Measurements from ENCODE around the gene MICA.
"Not testable (repeated sequence)": the region's sequence is repeated elsewhere in the genome, so short reads cannot be mapped to it uniquely, and the experiment has no call there.

Gene MICA

GRCh38 chr6:31374118-31374517, 29.3 kb upstream of the MICA start:
- H3K27ac Mint-ChIP-seq, H3K4me1 Mint-ChIP-seq, H3K4me3 Mint-ChIP-seq, ATAC-seq, H3K9me3 Mint-ChIP-seq, H3K36me3 Mint-ChIP-seq: not testable (repeated sequence)
- H3K27me3 Mint-ChIP-seq: peaks cover 23% of the 10 kb centered on the region

- H3K27ac Mint-ChIP-seq: no peak overlapping the region
- H3K27me3 Mint-ChIP-seq: peaks cover 28% of the 10 kb centered on the region
- no peak for ATAC-seq
- peaks cover 4% of the 10 kb centered on the region for H3K9me3 Mint-ChIP-seq
- no peaks in the 10 kb centered on the region for H3K4me1 Mint-ChIP-seq
- H3K36me3 Mint-ChIP-seq: no peaks in the 10 kb centered on the region
- no peak overlapping the region for H3K4me3 Mint-ChIP-seq
Observed at GRCh38 chr6:31375699-31376098, 27.7 kb upstream of the MICA start.

GRCh38 chr6:31377029-31377428, 26.4 kb upstream of the MICA start:
- no peak for ATAC-seq
- H3K4me1 Mint-ChIP-seq: no peaks in the 10 kb centered on the region
- peaks cover 2% of the 10 kb centered on the region for H3K9me3 Mint-ChIP-seq
- no peak overlapping the region for H3K4me3 Mint-ChIP-seq
- no peak overlapping the region for H3K27ac Mint-ChIP-seq
- no peaks in the 10 kb centered on the region for H3K36me3 Mint-ChIP-seq
- H3K27me3 Mint-ChIP-seq: peaks cover 28% of the 10 kb centered on the region

- Mint-ChIP-seq H3K27ac (no peak overlapping the region), H3K27me3 (peaks cover 28% of the 10 kb centered on the region), H3K4me1 (no peaks in the 10 kb centered on the region), H3K4me3 (no peak overlapping the region), H3K36me3 (no peaks in the 10 kb centered on the region), H3K9me3 (no peaks in the 10 kb centered on the region)
- no peak for ATAC-seq
Observed at GRCh38 chr6:31378062-31378720, 25.2 kb upstream of the MICA start.

GRCh38 chr6:31378721-31379103, 24.7 kb upstream of the MICA start:
- H3K9me3 Mint-ChIP-seq: no peaks in the 10 kb centered on the region
- no peaks in the 10 kb centered on the region for H3K4me1 Mint-ChIP-seq
- ATAC-seq: no peak
- no peak overlapping the region for H3K4me3 Mint-ChIP-seq
- H3K27ac Mint-ChIP-seq: no peak overlapping the region
- H3K36me3 Mint-ChIP-seq: no peaks in the 10 kb centered on the region
- H3K27me3 Mint-ChIP-seq: peaks cover 28% of the 10 kb centered on the region

GRCh38 chr6:31379850-31380249, 23.5 kb upstream of the MICA start:
- H3K27ac Mint-ChIP-seq: no peak overlapping the region
- ATAC-seq: no peak

GRCh38 chr6:31381666-31382065, 21.7 kb upstream of the MICA start:
- H3K4me3 Mint-ChIP-seq: no peak overlapping the region
- H3K9me3 Mint-ChIP-seq: no peaks in the 10 kb centered on the region
- H3K36me3 Mint-ChIP-seq: no peaks in the 10 kb centered on the region
- peaks cover 28% of the 10 kb centered on the region for H3K27me3 Mint-ChIP-seq
- no peak for ATAC-seq
- no peaks in the 10 kb centered on the region for H3K4me1 Mint-ChIP-seq
- H3K27ac Mint-ChIP-seq: no peak overlapping the region

More at GRCh38 chr6:31379850-31380249, 23.5 kb upstream of the MICA start:
- peaks cover 28% of the 10 kb centered on the region for H3K27me3 Mint-ChIP-seq
- H3K36me3 Mint-ChIP-seq: no peaks in the 10 kb centered on the region
- no peaks in the 10 kb centered on the region for H3K4me1 Mint-ChIP-seq
- no peak overlapping the region for H3K4me3 Mint-ChIP-seq
- no peaks in the 10 kb centered on the region for H3K9me3 Mint-ChIP-seq

GRCh38 chr6:31383149-31383548, 20.2 kb upstream of the MICA start:
- H3K4me1 Mint-ChIP-seq: no peaks in the 10 kb centered on the region
- H3K27ac Mint-ChIP-seq: no peak overlapping the region
- ATAC-seq: no peak
- peaks cover 20% of the 10 kb centered on the region for H3K27me3 Mint-ChIP-seq
- no peaks in the 10 kb centered on the region for H3K36me3 Mint-ChIP-seq
- H3K9me3 Mint-ChIP-seq: no peaks in the 10 kb centered on the region
- H3K4me3 Mint-ChIP-seq: no peak overlapping the region

- no peak overlapping the region for H3K4me3 Mint-ChIP-seq
Observed at GRCh38 chr6:31385041-31385440, 18.4 kb upstream of the MICA start.

GRCh38 chr6:31386099-31386498, 17.3 kb upstream of the MICA start:
- Mint-ChIP-seq H3K4me1 (no peaks in the 10 kb centered on the region), H3K9me3 (no peaks in the 10 kb centered on the region), H3K4me3 (no peak overlapping the region), H3K36me3 (no peaks in the 10 kb centered on the region), H3K27me3 (no peaks in the 10 kb centered on the region), H3K27ac (no peak overlapping the region)
- no peak for ATAC-seq

More at GRCh38 chr6:31385041-31385440, 18.4 kb upstream of the MICA start:
- Mint-ChIP-seq H3K27ac (no peak overlapping the region), H3K4me1 (no peaks in the 10 kb centered on the region), H3K9me3 (no peaks in the 10 kb centered on the region), H3K36me3 (no peaks in the 10 kb centered on the region), H3K27me3 (peaks cover under 1% of the 10 kb centered on the region)
- ATAC-seq: no peak

- Mint-ChIP-seq H3K27ac (no peak overlapping the region), H3K27me3 (no peaks in the 10 kb centered on the region), H3K4me1 (no peaks in the 10 kb centered on the region), H3K36me3 (no peaks in the 10 kb centered on the region), H3K4me3 (no peak overlapping the region), H3K9me3 (no peaks in the 10 kb centered on the region)
- no peak for ATAC-seq
Observed at GRCh38 chr6:31386977-31387376, 16.4 kb upstream of the MICA start.

GRCh38 chr6:31388916-31389801, 14.2 kb upstream of the MICA start:
- not testable (repeated sequence) for H3K4me3 Mint-ChIP-seq, H3K9me3 Mint-ChIP-seq, H3K27ac Mint-ChIP-seq, H3K4me1 Mint-ChIP-seq, ATAC-seq, H3K27me3 Mint-ChIP-seq, H3K36me3 Mint-ChIP-seq

- not testable (repeated sequence) for H3K27me3 Mint-ChIP-seq, H3K36me3 Mint-ChIP-seq, H3K4me3 Mint-ChIP-seq, H3K9me3 Mint-ChIP-seq, H3K4me1 Mint-ChIP-seq, H3K27ac Mint-ChIP-seq, ATAC-seq
Observed at GRCh38 chr6:31389802-31390132, 13.6 kb upstream of the MICA start.

- Mint-ChIP-seq H3K27ac (no peak overlapping the region), H3K4me1 (peaks cover 6% of the 10 kb centered on the region), H3K4me3 (no peak overlapping the region), H3K9me3 (no peaks in the 10 kb centered on the region), H3K27me3 (no peaks in the 10 kb centered on the region), H3K36me3 (peaks cover 6% of the 10 kb centered on the region)
- no peak for ATAC-seq
Observed at GRCh38 chr6:31393932-31394331, 9.5 kb upstream of the MICA start.

- Mint-ChIP-seq H3K4me3 (no peak overlapping the region), H3K27me3 (no peaks in the 10 kb centered on the region), H3K4me1 (peaks cover 8% of the 10 kb centered on the region), H3K36me3 (peaks cover 6% of the 10 kb centered on the region), H3K27ac (no peak overlapping the region), H3K9me3 (no peaks in the 10 kb centered on the region)
- ATAC-seq: no peak
Observed at GRCh38 chr6:31394381-31394780, 9.0 kb upstream of the MICA start.

- Mint-ChIP-seq H3K4me1 (peaks cover 18% of the 10 kb centered on the region), H3K9me3 (no peaks in the 10 kb centered on the region), H3K27ac (no peak overlapping the region), H3K27me3 (no peaks in the 10 kb centered on the region), H3K36me3 (peaks cover 6% of the 10 kb centered on the region), H3K4me3 (no peak overlapping the region)
- no peak for ATAC-seq
Observed at GRCh38 chr6:31395832-31396231, 7.6 kb upstream of the MICA start.

All from stimulated activated memory B cell treated with anti-CD40 and anti-IgM and Interleukin-4, amounts not matched to agents 10 μg/mL and 1 μg/mL and 100 μg/mL, for 72 hours (primary cell).